ENCODE measurements around the gene MDGA2. TPM values are rescaled to one million over a fixed set of nuclear protein-coding genes. Genes with fewer than 3 reads are reported as not detected.
"Not testable (repeated sequence)": the region's sequence is repeated elsewhere in the genome, so short reads cannot be mapped to it uniquely, and the experiment has no call there.

MDGA2 gene
- total RNA-seq, 1 experiment from 2014 or later, result not detected

DNA sequence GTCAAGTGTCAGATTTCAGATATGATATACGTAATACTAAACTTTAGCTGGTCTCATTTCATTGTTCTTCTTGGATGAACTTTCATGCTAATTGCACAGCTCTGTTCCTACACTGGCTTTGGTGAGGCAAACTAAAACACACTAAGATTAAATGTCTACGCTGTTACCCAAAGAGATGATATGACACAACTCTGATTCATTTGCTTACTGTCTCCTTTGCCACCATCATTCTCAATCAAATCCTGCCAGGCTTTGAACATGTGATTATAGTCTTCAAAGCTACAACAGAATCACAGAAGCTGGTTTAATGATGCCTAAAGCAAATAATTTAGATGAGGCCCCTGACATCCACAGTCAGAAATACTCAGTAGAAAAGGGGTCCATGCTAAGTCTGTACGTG is 37.7 kb downstream of the MDGA2 start (continued):
- TF ChIP-seq, protein P1, sequence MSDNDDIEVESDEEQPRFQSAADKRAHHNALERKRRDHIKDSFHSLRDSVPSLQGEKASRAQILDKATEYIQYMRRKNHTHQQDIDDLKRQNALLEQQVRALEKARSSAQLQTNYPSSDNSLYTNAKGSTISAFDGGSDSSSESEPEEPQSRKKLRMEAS (IDR thresholded peaks at IDR 0.05), result no peak
- TF ChIP-seq TCF7L2 (IDR thresholded peaks at IDR 0.05; ENCODE audit: borderline replicate concordance, extremely low read depth, insufficient read depth, insufficient read length) (no peak), ELF1 (IDR thresholded peaks at IDR 0.05; ENCODE audit: borderline replicate concordance, low read depth) (no peak), ZFX (IDR thresholded peaks at IDR 0.05) (no peak)
- TF ChIP-seq, protein P2, sequence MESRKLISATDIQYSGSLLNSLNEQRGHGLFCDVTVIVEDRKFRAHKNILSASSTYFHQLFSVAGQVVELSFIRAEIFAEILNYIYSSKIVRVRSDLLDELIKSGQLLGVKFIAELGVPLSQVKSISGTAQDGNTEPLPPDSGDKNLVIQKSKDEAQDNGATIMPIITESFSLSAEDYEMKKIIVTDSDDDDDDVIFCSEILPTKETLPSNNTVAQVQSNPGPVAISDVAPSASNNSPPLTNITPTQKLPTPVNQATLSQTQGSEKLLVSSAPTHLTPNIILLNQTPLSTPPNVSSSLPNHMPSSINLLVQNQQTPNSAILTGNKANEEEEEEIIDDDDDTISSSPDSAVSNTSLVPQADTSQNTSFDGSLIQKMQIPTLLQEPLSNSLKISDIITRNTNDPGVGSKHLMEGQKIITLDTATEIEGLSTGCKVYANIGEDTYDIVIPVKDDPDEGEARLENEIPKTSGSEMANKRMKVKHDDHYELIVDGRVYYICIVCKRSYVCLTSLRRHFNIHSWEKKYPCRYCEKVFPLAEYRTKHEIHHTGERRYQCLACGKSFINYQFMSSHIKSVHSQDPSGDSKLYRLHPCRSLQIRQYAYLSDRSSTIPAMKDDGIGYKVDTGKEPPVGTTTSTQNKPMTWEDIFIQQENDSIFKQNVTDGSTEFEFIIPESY (IDR thresholded peaks at IDR 0.05; ENCODE audit: extremely low read depth, insufficient replicate concordance, low read length), result no peak

DNA sequence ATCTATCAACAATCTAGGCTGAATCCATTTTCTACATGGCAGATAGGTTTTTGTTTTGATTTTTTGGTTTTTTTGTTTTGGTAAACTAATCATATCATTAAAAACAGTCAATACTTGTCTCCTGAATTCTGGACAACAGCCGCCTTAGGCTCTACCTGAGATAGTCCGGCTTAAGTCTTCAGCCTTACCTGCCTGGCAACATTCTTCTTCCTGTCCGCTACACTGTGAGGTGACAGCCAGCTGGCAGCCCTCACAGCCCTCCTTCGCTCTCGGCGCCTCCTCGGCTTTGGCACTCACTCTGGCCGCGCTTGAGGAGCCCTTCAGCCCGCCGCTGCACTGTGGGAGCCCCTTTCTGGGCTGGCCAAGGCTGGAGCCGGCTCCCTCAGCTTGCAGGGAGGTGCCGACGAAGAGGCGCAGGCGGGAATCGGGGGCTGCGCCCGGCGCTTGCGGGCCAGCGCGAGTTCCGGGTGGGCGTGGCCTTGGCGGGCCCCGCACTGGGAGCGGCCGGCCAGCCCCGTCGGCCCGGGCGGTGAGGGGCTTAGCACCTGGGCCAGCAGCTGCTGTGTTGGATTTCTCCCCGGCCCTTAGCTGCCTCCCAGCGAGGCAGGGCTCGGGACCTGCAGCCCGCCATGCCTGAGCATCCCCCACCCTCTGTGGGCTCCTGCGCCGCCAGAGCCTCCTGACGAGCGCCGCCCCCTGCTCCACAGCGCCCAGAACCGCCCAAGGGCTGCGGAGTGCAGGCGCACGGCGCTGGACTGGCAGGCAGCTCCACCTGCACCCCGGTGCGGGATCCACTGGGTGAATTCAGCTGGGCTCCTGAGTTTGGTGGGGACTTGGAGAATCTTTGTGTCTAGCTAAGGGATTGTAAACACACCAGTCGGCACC is 49.0 kb downstream of the MDGA2 start:
- ChIA-PET RAD21 (ENCODE audit: low non-redundant PET in 1 of 2, low total read pairs in 2 of 2, uncharacterized antibody in 2 of 2, unreplicated experiment in 2 of 2) (no interaction called here), POLR2A (no interaction called here), CTCF (no interaction called here)
- intact Hi-C loops (cut with micrococcal nuclease), result no loop called here
- TF ChIP-seq POLR2A (IDR thresholded peaks at IDR 0.05; ENCODE audit: borderline replicate concordance, extremely low read depth, insufficient read depth, insufficient read length), result no peak
- no peak for TF ChIP-seq EGR1 (IDR thresholded peaks at IDR 0.05; ENCODE audit: low read depth)
- no peak for TF ChIP-seq CBX3 (IDR thresholded peaks at IDR 0.05; ENCODE audit: low read depth)
- TF ChIP-seq CEBPB (IDR thresholded peaks at IDR 0.05; ENCODE audit: low read depth), result no peak
- TF ChIP-seq ZNF274 (IDR thresholded peaks at IDR 0.05; ENCODE audit: low read depth, low read length), result no peak
- TF ChIP-seq RAD21 (IDR thresholded peaks at IDR 0.05; ENCODE audit: low read depth), result no peak
- TF ChIP-seq, protein P2 (IDR thresholded peaks at IDR 0.05; ENCODE audit: extremely low read depth, insufficient replicate concordance, low read length), result no peak
- no peak for TF ChIP-seq SIN3A (IDR thresholded peaks at IDR 0.05; ENCODE audit: low read depth)
- no peak for TF ChIP-seq ATF3 (IDR thresholded peaks at IDR 0.05)
- Histone ChIP-seq H3K9me3 (ENCODE audit: control insufficient read depth in 1 of 2, insufficient read depth in 1 of 2, low read depth in 1 of 2, low read length in 2 of 2) (no peaks in the 10 kb centered on the region), H3K4me1 (ENCODE audit: control insufficient read depth in 1 of 2, insufficient read depth in 2 of 2, low read length in 2 of 2) (no peaks in the 10 kb centered on the region), H3K79me2 (ENCODE audit: insufficient read depth, low read length) (no peaks in the 10 kb centered on the region), H3K4me3 (replicated peaks in 1 of 2; ENCODE audit: low read depth in 1 of 2, low read length in 2 of 2) (no peak overlapping the region), H4K20me1 (ENCODE audit: insufficient read depth) (no peaks in the 10 kb centered on the region), H3K27me3 (ENCODE audit: insufficient read depth, low read length) (no peaks in the 10 kb centered on the region), H2AFZ (ENCODE audit: low read depth, low read length, poor library complexity, severe bottlenecking) (no peak overlapping the region), H3K9me2 (ENCODE audit: insufficient read depth) (no peaks in the 10 kb centered on the region), H3K4me2 (ENCODE audit: low read length) (no peak overlapping the region), H3K27ac (ENCODE audit: low read depth, low read length) (no peak overlapping the region), H3K9ac (ENCODE audit: low read length) (no peak overlapping the region), H3K36me3 (ENCODE audit: control insufficient read depth in 1 of 2, insufficient read depth in 2 of 2, low read length in 2 of 2) (no peaks in the 10 kb centered on the region)
- DNase-seq (ENCODE audit: low read depth, low spot score) (no peak), ATAC-seq (no peak)
- BruUV-seq (replicated peaks), result no TSS peak

GRCh38 chr14:47624126-47624525 is 51.3 kb downstream of the MDGA2 start:
- CTCF ChIA-PET; H3K4me2 ChIP-seq (ENCODE audit: low read length); RAD21 ChIA-PET (ENCODE audit: low non-redundant PET in 1 of 2, low total read pairs in 2 of 2, uncharacterized antibody in 2 of 2, unreplicated experiment in 2 of 2); H3K27me3 ChIP-seq (ENCODE audit: insufficient read depth, low read length); H3K4me3 ChIP-seq (replicated peaks in 1 of 2; ENCODE audit: low read depth in 1 of 2, low read length in 2 of 2); H3K9me2 ChIP-seq (ENCODE audit: insufficient read depth); H3K4me1 ChIP-seq (ENCODE audit: control insufficient read depth in 1 of 2, insufficient read depth in 2 of 2, low read length in 2 of 2); intact Hi-C loops (cut with micrococcal nuclease); H3K9me3 ChIP-seq (ENCODE audit: control insufficient read depth in 1 of 2, insufficient read depth in 1 of 2, low read depth in 1 of 2, low read length in 2 of 2); POLR2A ChIA-PET; H3K36me3 ChIP-seq (ENCODE audit: control insufficient read depth in 1 of 2, insufficient read depth in 2 of 2, low read length in 2 of 2); H3K9ac ChIP-seq (ENCODE audit: low read length); H2AFZ ChIP-seq (ENCODE audit: low read depth, low read length, poor library complexity, severe bottlenecking); ATAC-seq; H4K20me1 ChIP-seq (ENCODE audit: insufficient read depth); H3K27ac ChIP-seq (ENCODE audit: low read depth, low read length); BruUV-seq (replicated peaks); DNase-seq (ENCODE audit: low read depth, low spot score); H3K79me2 ChIP-seq (ENCODE audit: insufficient read depth, low read length): not testable (repeated sequence)
